ENCODE data around the gene VPS39.

Gene VPS39

GRCh38 chr15:42160136-42160535 lies 48.0 kb downstream of the VPS39 start:
- no peak for TF ChIP-seq CTCF (IDR thresholded peaks at IDR 0.05; ENCODE audit: low read depth, low read length, missing control alignments)
- DNase-seq (ENCODE audit: low read depth), result no peak
- no peak overlapping the region for H3K4me3 ChIP-seq (ENCODE audit: low read depth, low read length)

GRCh38 chr15:42159381-42160015 lies 48.6 kb downstream of the VPS39 start:
- DNase-seq (ENCODE audit: low read depth), result no peak
- H3K4me3 ChIP-seq (ENCODE audit: low read depth, low read length), result no peak overlapping the region
- TF ChIP-seq CTCF (IDR thresholded peaks at IDR 0.05; ENCODE audit: low read depth, low read length, missing control alignments), result no peak

- DNase-seq (ENCODE audit: low read depth), result no peak
- no peak for TF ChIP-seq CTCF (IDR thresholded peaks at IDR 0.05; ENCODE audit: low read depth, low read length, missing control alignments)
- H3K4me3 ChIP-seq (ENCODE audit: low read depth, low read length), result no peak overlapping the region
Observed at GRCh38 chr15:42158941-42159340, 49.2 kb downstream of the VPS39 start.

- no peak overlapping the region for H3K4me3 ChIP-seq (ENCODE audit: low read depth, low read length)
- no peak for DNase-seq (ENCODE audit: low read depth)
- TF ChIP-seq CTCF (IDR thresholded peaks at IDR 0.05; ENCODE audit: low read depth, low read length, missing control alignments), result no peak
Observed at GRCh38 chr15:42157981-42158765, 49.9 kb downstream of the VPS39 start.

GRCh38 chr15:42157381-42157780 lies 50.7 kb downstream of the VPS39 start:
- no peak overlapping the region for H3K4me3 ChIP-seq (ENCODE audit: low read depth, low read length)
- no peak for TF ChIP-seq CTCF (IDR thresholded peaks at IDR 0.05; ENCODE audit: low read depth, low read length, missing control alignments)
- DNase-seq (ENCODE audit: low read depth), result no peak

- no peak for TF ChIP-seq CTCF (IDR thresholded peaks at IDR 0.05; ENCODE audit: low read depth, low read length, missing control alignments)
- DNase-seq (ENCODE audit: low read depth), result no peak
- H3K4me3 ChIP-seq (ENCODE audit: low read depth, low read length), result no peak within 1 kb of the TSS
Observed at GRCh38 chr15:42156243-42156922, 51.7 kb downstream of the VPS39 start, which contains the start of gene PLA2G4F. Gene PLA2G4F (minus strand): TSS chr15:42156636. CDS start chr15:42156549, 87 bp downstream.

Measured in GM12864 (cell line).